HEK293T (cell line): ENCODE results near the gene CACNA1S.

Experiments
- CTCF ChIA-PET: fragments of 350-600 bp; formaldehyde crosslinking; extraction: SDS; loops from one replicate; lab custom pipeline; 2021; ENCODE audit warnings: antibody characterized with exemption, inconsistent platforms; lab: Yijun Ruan, JAX
- POLR2A ChIA-PET: fragments of 350-600 bp; formaldehyde crosslinking; extraction: SDS; loops from one replicate; lab custom pipeline; 2020; ENCODE audit warnings: antibody characterized with exemption, inconsistent platforms; lab: Yijun Ruan, JAX
- DNase-seq: peaks from one replicate; pipeline ENCODE4 v3.0.0; 2012; ENCODE audit warnings: mixed read lengths; ENCODE audit errors: extremely low spot score
- ARNT ChIP-seq: fragments of 450-650 bp; IDR thresholded peaks from 2 replicates; pipeline ENCODE4 v1.6.1; 2017; ENCODE audit warnings: mild to moderate bottlenecking
- BHLHE40 ChIP-seq: fragments of 450-650 bp; IDR thresholded peaks from 2 replicates; pipeline ENCODE4 v1.6.1; 2016; ENCODE audit warnings: mild to moderate bottlenecking, moderate library complexity, borderline replicate concordance
- CTBP1 ChIP-seq: fragments of 450-650 bp; IDR thresholded peaks from 2 replicates; pipeline ENCODE4 v1.6.1; 2016; ENCODE audit warnings: borderline replicate concordance
- ELF4 ChIP-seq: fragments of 450-650 bp; IDR thresholded peaks from 2 replicates; pipeline ENCODE4 v1.6.1; 2017; ENCODE audit warnings: antibody characterized with exemption
- FOXA1 ChIP-seq: fragments of 450-650 bp; IDR thresholded peaks from 2 replicates; pipeline ENCODE4 v1.6.1; 2016; ENCODE audit warnings: mild to moderate bottlenecking
- FOXK2 ChIP-seq: fragments of 450-650 bp; IDR thresholded peaks from 2 replicates; pipeline ENCODE4 v1.6.1; 2016; ENCODE audit warnings: mild to moderate bottlenecking
- FOXM1 ChIP-seq: fragments of 450-650 bp; IDR thresholded peaks from 2 replicates; pipeline ENCODE4 v1.6.1; 2017; ENCODE audit warnings: mild to moderate bottlenecking, borderline replicate concordance
- HDGF ChIP-seq: fragments of 450-650 bp; IDR thresholded peaks from 2 replicates; pipeline ENCODE4 v1.6.1; 2017; ENCODE audit warnings: antibody characterized with exemption, borderline replicate concordance
- L3MBTL2 ChIP-seq: fragments of 450-650 bp; conservative IDR thresholded peaks from 2 replicates; pipeline ENCODE4 v1.6.1; 2016; ENCODE audit warnings: mild to moderate bottlenecking
- LEF1 ChIP-seq: fragments of 450-650 bp; IDR thresholded peaks from 2 replicates; pipeline ENCODE4 v1.6.1; 2017; ENCODE audit warnings: mild to moderate bottlenecking, borderline replicate concordance
- NFRKB ChIP-seq: fragments of 450-650 bp; IDR thresholded peaks from 2 replicates; pipeline ENCODE4 v1.6.1; 2016; ENCODE audit warnings: mild to moderate bottlenecking, moderate library complexity
- SP1 ChIP-seq: fragments of 450-650 bp; IDR thresholded peaks from 2 replicates; pipeline ENCODE4 v1.6.1; 2017
- SUZ12 ChIP-seq: fragments of 450-650 bp; IDR thresholded peaks from 2 replicates; pipeline ENCODE4 v1.6.1; 2016; ENCODE audit warnings: mild to moderate bottlenecking
- TARDBP ChIP-seq: fragments of 450-650 bp; IDR thresholded peaks from 2 replicates; pipeline ENCODE4 v1.6.1; 2016
- ZNF384 ChIP-seq: fragments of 450-650 bp; IDR thresholded peaks from 2 replicates; pipeline ENCODE4 v1.6.1; 2016
- TF ChIP-seq, protein P1 (sequence below): fragments of 450-650 bp; IDR thresholded peaks from 2 replicates; pipeline ENCODE4 v1.6.1; 2016

CACNA1S gene

GRCh38 chr1:201154389-201155165 lies 42.4 kb upstream of the CACNA1S start, which contains the start of gene TMEM9:
Gene TMEM9 (minus strand): TSS chr1:201154474. CDS start chr1:201153923, 551 bp downstream.
- ChIA-PET POLR2A (interaction anchor here (0.6 to 4.7 kb wide), 5 partner anchors 9 to 20 kb away, joined by 3 to 31 read pairs (median 3); no protein-coding TSS in a partner anchor), CTCF (interaction anchor here (1.2 kb wide), 1 partner anchor 16 kb away, joined by 3 read pairs; no protein-coding TSS in a partner anchor)
- peak; percentile 100 for DNase-seq
- TF ChIP-seq L3MBTL2 (0 out of 2 replicates have a peak, but pooled peaks have one; percentile 12), ELF4 (no peak), SP1 (no peak; the same call in 1 of the 2 replicates), NFRKB (no peak), FOXK2 (no peak), HDGF (no peak), FOXA1 (no peak), ARNT (no peak), ZNF384 (no peak), BHLHE40 (no peak), SUZ12 (no peak), LEF1 (no peak), CTBP1 (no peak)
- TF ChIP-seq, protein P1, sequence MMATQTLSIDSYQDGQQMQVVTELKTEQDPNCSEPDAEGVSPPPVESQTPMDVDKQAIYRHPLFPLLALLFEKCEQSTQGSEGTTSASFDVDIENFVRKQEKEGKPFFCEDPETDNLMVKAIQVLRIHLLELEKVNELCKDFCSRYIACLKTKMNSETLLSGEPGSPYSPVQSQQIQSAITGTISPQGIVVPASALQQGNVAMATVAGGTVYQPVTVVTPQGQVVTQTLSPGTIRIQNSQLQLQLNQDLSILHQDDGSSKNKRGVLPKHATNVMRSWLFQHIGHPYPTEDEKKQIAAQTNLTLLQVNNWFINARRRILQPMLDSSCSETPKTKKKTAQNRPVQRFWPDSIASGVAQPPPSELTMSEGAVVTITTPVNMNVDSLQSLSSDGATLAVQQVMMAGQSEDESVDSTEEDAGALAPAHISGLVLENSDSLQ = peak; percentile 99

DNA sequence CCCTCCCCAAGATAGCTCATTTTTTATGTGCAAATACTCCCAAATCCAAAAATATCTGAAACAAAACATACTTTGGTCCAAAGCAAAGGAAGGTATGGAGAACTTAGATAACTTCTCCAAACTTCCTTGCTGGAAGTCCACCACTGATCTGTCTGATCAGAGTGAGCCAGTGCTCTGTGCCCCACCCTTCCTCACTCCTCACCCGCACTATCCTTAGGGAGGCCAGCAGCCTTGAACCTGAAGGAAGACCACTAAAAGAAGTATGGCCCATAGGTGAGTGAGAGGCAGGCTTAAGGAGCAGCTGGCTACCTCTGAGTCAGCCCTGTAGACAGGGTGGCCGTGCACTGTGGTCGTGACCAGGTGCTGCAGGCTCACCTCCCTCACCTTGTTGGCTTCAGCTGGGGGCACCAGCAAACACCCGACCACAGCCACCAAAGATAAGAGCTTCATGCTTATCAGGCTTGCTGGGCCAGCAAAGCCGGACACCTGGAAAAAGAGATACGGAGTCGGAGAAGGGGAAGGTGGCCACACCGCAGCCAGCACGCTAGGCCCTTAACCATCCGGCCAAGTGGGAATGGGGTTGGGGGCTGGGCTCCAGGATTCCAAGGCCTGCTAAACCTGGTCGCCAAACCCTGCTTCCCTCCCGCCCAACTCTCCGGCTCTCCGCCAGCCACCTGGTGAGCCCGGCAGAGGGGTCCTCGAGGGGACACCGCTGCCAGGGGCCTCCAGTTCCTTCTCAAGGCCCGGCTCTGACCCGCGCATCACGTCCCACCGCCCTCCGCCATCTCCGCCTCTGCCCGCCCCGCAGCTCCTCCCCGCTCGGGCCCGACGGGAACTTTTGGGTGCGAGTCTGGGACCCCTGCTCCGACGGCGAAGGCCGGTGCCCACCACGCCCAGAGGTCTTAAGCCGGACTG lies 41.5 kb upstream of the CACNA1S start:
- POLR2A ChIA-PET = interaction anchor here (0.9 to 4.7 kb wide), 4 partner anchors 10 to 21 kb away, joined by 3 to 31 read pairs (median 4); no protein-coding TSS in a partner anchor
- no peak for DNase-seq
- 0 out of 2 replicates have a peak, but pooled peaks have one; percentile 32 for TF ChIP-seq HDGF
- TF ChIP-seq BHLHE40 = no peak
- CTCF ChIA-PET = no interaction called here

DNA sequence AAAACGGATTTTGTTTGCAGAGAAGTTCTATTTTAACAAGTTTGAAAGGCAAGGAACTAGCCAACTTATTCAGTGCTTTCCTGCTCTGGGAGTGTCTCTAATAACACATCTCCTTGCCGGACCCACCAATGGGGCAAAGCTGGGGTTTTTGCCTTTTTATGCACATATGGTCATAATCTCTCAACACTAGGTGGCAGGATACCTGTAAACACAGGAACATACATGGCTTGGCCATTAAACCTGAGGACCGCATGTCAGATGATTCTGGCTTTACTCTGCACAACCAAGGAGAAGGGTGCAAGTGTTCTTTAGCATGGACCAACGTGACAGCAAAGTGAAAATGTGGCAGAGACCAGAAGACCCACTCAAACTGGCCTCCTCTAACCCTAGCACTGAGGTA lies 37.2 kb upstream of the CACNA1S start:
- ChIA-PET CTCF (interaction anchor here (1.0 kb wide), 2 partner anchors 21 to 30 kb away, joined by 3 read pairs; no protein-coding TSS in a partner anchor), POLR2A (no interaction called here)
- TF ChIP-seq L3MBTL2 = no peak
- no peak for TF ChIP-seq FOXM1
- no peak for TF ChIP-seq HDGF
- TF ChIP-seq CTBP1 = no peak
- TF ChIP-seq FOXA1 = no peak
- no peak for TF ChIP-seq NFRKB
- peak; percentile 65 for DNase-seq

- ChIA-PET CTCF (no interaction called here), POLR2A (interaction anchor here (1.6 kb wide), 1 partner anchor 9 kb away, joined by 4 read pairs; no protein-coding TSS in a partner anchor)
- TF ChIP-seq L3MBTL2 (no peak), HDGF (no peak), BHLHE40 (no peak), CTBP1 (no peak), ARNT (no peak), FOXA1 (no peak)
- DNase-seq = no peak
Measured at GRCh38 chr1:201147396-201148015, 35.3 kb upstream of the CACNA1S start.

- TF ChIP-seq TARDBP (no peak), ELF4 (no peak), FOXM1 (no peak), ZNF384 (no peak)
- TF ChIP-seq, protein P1 = no peak
Measured at GRCh38 chr1:201146626-201147390, 34.6 kb upstream of the CACNA1S start.

DNA sequence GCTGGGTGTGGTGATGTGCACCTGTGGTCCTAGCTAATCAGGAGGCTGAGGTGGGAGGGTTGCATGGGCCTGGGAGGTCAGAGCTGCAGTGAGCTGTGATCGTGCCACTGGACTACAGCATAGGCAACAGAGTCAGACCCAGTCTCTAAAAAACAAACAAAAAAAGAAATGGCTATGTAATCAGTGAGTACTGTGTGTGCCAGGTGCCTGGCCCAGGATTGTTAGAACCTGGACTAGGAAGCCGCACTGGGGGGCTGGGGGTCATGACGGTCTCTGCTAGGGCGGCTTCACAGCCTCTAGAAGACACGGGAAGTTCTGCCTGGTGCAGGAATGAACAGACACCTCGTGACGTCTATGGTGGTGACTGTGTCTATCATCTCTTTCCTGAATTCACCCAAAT lies 33.6 kb upstream of the CACNA1S start:
- ChIA-PET CTCF (no interaction called here), POLR2A (no interaction called here)
- TF ChIP-seq FOXA1 = no peak
- no peak for TF ChIP-seq ELF4
- no peak for TF ChIP-seq ZNF384
- TF ChIP-seq BHLHE40 = no peak
- no peak for TF ChIP-seq FOXK2
- no peak for TF ChIP-seq L3MBTL2
- no peak for TF ChIP-seq FOXM1
- TF ChIP-seq NFRKB = no peak
- TF ChIP-seq, protein P1 = no peak
- no peak for TF ChIP-seq SUZ12
- no peak for TF ChIP-seq SP1
- TF ChIP-seq CTBP1 = no peak
- TF ChIP-seq HDGF = no peak
- TF ChIP-seq LEF1 = no peak
- TF ChIP-seq TARDBP = no peak
- TF ChIP-seq ARNT = no peak
- DNase-seq = no peak

More at GRCh38 chr1:201146626-201147390, 34.6 kb upstream of the CACNA1S start:
- no peak for DNase-seq
- CTCF ChIA-PET = no interaction called here
- POLR2A ChIA-PET = interaction anchor here (1.6 kb wide), 1 partner anchor 9 kb away, joined by 4 read pairs; no protein-coding TSS in a partner anchor
